ENCODE measurements around the gene AKR7A2.

The AKR7A2 gene

GRCh38 chr1:19311931-19312781, at the start of gene AKR7A2, which contains the start of gene SLC66A1:
TSS of gene AKR7A2 (minus strand) at chr1:19312144. CDS start at chr1:19312124, 20 bp downstream.
TSS of gene SLC66A1 (plus strand) at chr1:19312326. CDS start at chr1:19317678, 5,352 bp downstream.
- DNase-seq, result peak; percentile 87

- no peak for DNase-seq
These were observed 49.1 kb upstream of the AKR7A2 start for GRCh38 chr1:19360843-19361610.

- no peak for DNase-seq
These were observed 48.5 kb upstream of the AKR7A2 start for GRCh38 chr1:19360432-19360831.

- DNase-seq, result no peak
These were observed 48.1 kb upstream of the AKR7A2 start for GRCh38 chr1:19360016-19360415.

GRCh38 chr1:19359357-19359756, 47.4 kb upstream of the AKR7A2 start:
- DNase-seq, result no peak

- no peak for DNase-seq
These were observed 46.8 kb upstream of the AKR7A2 start for GRCh38 chr1:19358710-19359109.

- no peak for DNase-seq
These were observed 45.5 kb upstream of the AKR7A2 start for GRCh38 chr1:19357299-19357986.

GRCh38 chr1:19356266-19356665, 44.3 kb upstream of the AKR7A2 start:
- DNase-seq, result no peak

- DNase-seq, result no peak
These were observed 42.6 kb upstream of the AKR7A2 start for GRCh38 chr1:19354531-19354981.

- DNase-seq, result no peak
These were observed 41.7 kb upstream of the AKR7A2 start for GRCh38 chr1:19353596-19353995.

GRCh38 chr1:19352839-19353238, 40.9 kb upstream of the AKR7A2 start:
- no peak for DNase-seq

GRCh38 chr1:19351873-19352272, 39.9 kb upstream of the AKR7A2 start:
- DNase-seq, result no peak

GRCh38 chr1:19350566-19350965, 38.6 kb upstream of the AKR7A2 start:
- no peak for DNase-seq

GRCh38 chr1:19349999-19350398, 38.1 kb upstream of the AKR7A2 start:
- DNase-seq, result no peak

- no peak for DNase-seq
These were observed 36.7 kb upstream of the AKR7A2 start for GRCh38 chr1:19348441-19349198.

GRCh38 chr1:19347533-19348172, 35.7 kb upstream of the AKR7A2 start:
- no peak for DNase-seq

- DNase-seq, result no peak
These were observed 34.1 kb upstream of the AKR7A2 start for GRCh38 chr1:19346026-19346425.

GRCh38 chr1:19345391-19345790, 33.4 kb upstream of the AKR7A2 start:
- no peak for DNase-seq

GRCh38 chr1:19344831-19345230, 32.9 kb upstream of the AKR7A2 start:
- DNase-seq, result no peak

- peak; percentile 49 for DNase-seq
These were observed 32.4 kb upstream of the AKR7A2 start for GRCh38 chr1:19344372-19344810.

- DNase-seq, result no peak
These were observed 31.8 kb upstream of the AKR7A2 start for GRCh38 chr1:19343617-19344350.
